ENCODE data around the gene GHITM. TPM values are rescaled to one million over a fixed set of nuclear protein-coding genes. Genes with fewer than 3 reads are reported as not detected.

The GHITM gene
- total and polyA plus RNA-seq, 2 of the 4 experiments (the other 2 are of a cell fraction) = 103 to 185 TPM

GRCh38 chr10:84197643-84198042, 58.3 kb downstream of the GHITM start:
- POLR2A ChIA-PET (ENCODE audit: unreplicated experiment) = no interaction called here
- H3K27me3 ChIP-seq (ENCODE audit: control insufficient read depth, insufficient read depth, low read length) = peaks cover 48% of the 10 kb centered on the region
- intact Hi-C loops (cut with micrococcal nuclease) (no loop called here), in situ Hi-C loops (cut with MboI; ENCODE audit: low sequenced_read_pairs) (no loop called here), dilution Hi-C loops (cut with HindIII; ENCODE audit: low sequenced_read_pairs, unreplicated experiment) (no loop called here)
- no peak overlapping the region for H4K5ac ChIP-seq (ENCODE audit: low read depth, low read length)
- H3K4me1 ChIP-seq (ENCODE audit: control insufficient read depth, insufficient read depth, low read length) = peaks cover 2% of the 10 kb centered on the region; the same call in 1 of the 2 replicates
- no peaks in the 10 kb centered on the region for H3K79me1 ChIP-seq (ENCODE audit: low read depth in 1 of 2, low read length in 2 of 2)
- H3K4ac ChIP-seq (ENCODE audit: low read depth, low read length) = no peak overlapping the region
- CTCF ChIA-PET = interaction anchor here (0.6 kb wide), 1 partner anchor 443 kb away, joined by 3 read pairs; no protein-coding TSS in a partner anchor
- no TSS peak for BruUV-seq (replicated peaks)
- H2BK120ac ChIP-seq (ENCODE audit: low read depth, low read length) = no peak overlapping the region
- H3K56ac ChIP-seq (ENCODE audit: extremely low read depth, insufficient read depth, low read length) = no peak overlapping the region
- H3K4me2 ChIP-seq (ENCODE audit: low read depth, low read length) = no peak overlapping the region
- H2AK5ac ChIP-seq (ENCODE audit: low read depth, low read length) = no peak overlapping the region
- no peaks in the 10 kb centered on the region for H3K9me1 ChIP-seq (ENCODE audit: insufficient read depth, low read length)
- no peak overlapping the region for H3K14ac ChIP-seq (replicated peaks; ENCODE audit: low read depth, low read length)
- H2BK5ac ChIP-seq (ENCODE audit: low read depth, low read length, poor library complexity, severe bottlenecking) = no peak overlapping the region
- no peak overlapping the region for H3K27ac ChIP-seq (ENCODE audit: insufficient read depth, low read length)
- H4K20me1 ChIP-seq (ENCODE audit: insufficient read depth, low read length) = no peaks in the 10 kb centered on the region
- H3K18ac ChIP-seq (ENCODE audit: low read depth, low read length) = no peak overlapping the region
- H2AFZ ChIP-seq (replicated peaks; ENCODE audit: low read length, poor library complexity) = no peak overlapping the region
- H2BK15ac ChIP-seq (ENCODE audit: low read depth, low read length) = no peak overlapping the region
- H4K91ac ChIP-seq (ENCODE audit: insufficient read depth, low read depth, low read length) = no peak overlapping the region
- no peak overlapping the region for H2AK9ac ChIP-seq (replicated peaks; ENCODE audit: low read depth, low read length, poor library complexity)
- H2BK20ac ChIP-seq (ENCODE audit: low read depth, low read length) = no peak overlapping the region
- TF ChIP-seq RCOR1 (IDR thresholded peaks at IDR 0.05; ENCODE audit: insufficient replicate concordance, low read length) (no peak), USF2 (IDR thresholded peaks at IDR 0.05; ENCODE audit: low read depth, low read length) (no peak), CEBPB (IDR thresholded peaks at IDR 0.05; ENCODE audit: low read depth, low read length) (no peak), SMC3 (IDR thresholded peaks at IDR 0.05; ENCODE audit: low read depth, low read length) (no peak), CTCF (conservative IDR thresholded peaks at IDR 0.05; ENCODE audit: low read depth, low read length) (no peak), RAD21 (IDR thresholded peaks at IDR 0.05; ENCODE audit: low read length) (no peak), MXI1 (IDR thresholded peaks at IDR 0.05; ENCODE audit: borderline replicate concordance, low read depth, low read length) (no peak), ELK1 (IDR thresholded peaks at IDR 0.05; ENCODE audit: borderline replicate concordance, low read depth, low read length) (no peak), MAFK (IDR thresholded peaks at IDR 0.05; ENCODE audit: low read depth, low read length) (no peak), CHD1 (IDR thresholded peaks at IDR 0.05; ENCODE audit: low read depth, low read length) (no peak)
- no peak overlapping the region for H4K8ac ChIP-seq (ENCODE audit: low read depth in 2 of 2, low read length in 2 of 2)
- no peaks in the 10 kb centered on the region for H3K9me3 ChIP-seq (ENCODE audit: control insufficient read depth, insufficient read depth, low read length)
- no peaks in the 10 kb centered on the region for H3K36me3 ChIP-seq (ENCODE audit: control insufficient read depth, insufficient read depth, low read length)
- no peak for ATAC-seq (ENCODE audit: low read depth)
- no peak for DNase-seq
- no peak overlapping the region for H3K23ac ChIP-seq (ENCODE audit: low read depth, low read length)
- no peak overlapping the region for H3K4me3 ChIP-seq (ENCODE audit: insufficient read depth, low read depth, low read length)
- no peak overlapping the region for H3K9ac ChIP-seq (ENCODE audit: low read depth, low read length)
- no CpG with 5 or more reads among the region's 5 CpGs for WGBS, 2 experiments (ENCODE audit: extremely low coverage in 2 of 2, insufficient read length in 1 of 2)
